ENCODE data around the gene NFIX. TPM values are rescaled to one million over a fixed set of nuclear protein-coding genes. Genes with fewer than 3 reads are reported as not detected.

NFIX gene
- total and polyA plus RNA-seq, 2 of the 13 experiments (the other 11 are each of a cell fraction or from before 2014, with no cell fraction given): 3.4 to 5.4 TPM

- TF ChIP-seq ZNF567 (CRISPR knock-in tag; IDR thresholded peaks at IDR 0.05; ENCODE audit: borderline replicate concordance) (no peak), ZNF256 (CRISPR knock-in tag; conservative IDR thresholded peaks at IDR 0.05) (no peak), DPF2 (CRISPR knock-in tag; IDR thresholded peaks at IDR 0.05; ENCODE audit: borderline replicate concordance, low read depth) (no peak), FOSL2 (CRISPR knock-in tag; IDR thresholded peaks at IDR 0.05) (no peak), ISL2 (CRISPR knock-in tag; IDR thresholded peaks at IDR 0.05) (no peak), TBP (CRISPR knock-in tag; IDR thresholded peaks at IDR 0.05) (no peak), ZNF431 (CRISPR knock-in tag; IDR thresholded peaks at IDR 0.05; ENCODE audit: borderline replicate concordance, low read depth) (no peak)
Measured at GRCh38 chr19:13087795-13088537, 92.7 kb downstream of the NFIX start (continued).

GRCh38 chr19:13089139-13089856 lies 94.0 kb downstream of the NFIX start:
- CTCF ChIA-PET (ENCODE audit: low intra/inter-chr PET ratio, low total read pairs): interaction anchor here (1.2 kb wide), 1 partner anchor 104 kb away, joined by 3 read pairs; no protein-coding TSS in a partner anchor
- Histone ChIP-seq H3K27me3 (ENCODE audit: control insufficient read depth in 1 of 2, insufficient read depth in 2 of 2, low read length in 2 of 2) (no peaks in the 10 kb centered on the region), H3K79me2 (ENCODE audit: insufficient read depth, low read length) (no peaks in the 10 kb centered on the region), H2AFZ (ENCODE audit: low read length) (no peak overlapping the region), H3K4me1 (ENCODE audit: insufficient read depth, low read length) (peaks cover 32% of the 10 kb centered on the region), H3K4me2 (ENCODE audit: low read depth, low read length) (no peak overlapping the region), H4K20me1 (ENCODE audit: insufficient read depth, low read length) (no peaks in the 10 kb centered on the region; the same call in 1 of the 2 replicates), H3K36me3 (replicated peaks in 1 of 2; ENCODE audit: control insufficient read depth in 1 of 2, insufficient read depth in 2 of 2, low read length in 2 of 2) (peaks cover 5 to 18% of the 10 kb centered on the region in 2 experiments; a peak in 3 of 5 replicates), H3K4me3 (replicated peaks in 1 of 3; ENCODE audit: insufficient read depth in 1 of 3, low read depth in 2 of 3, low read length in 3 of 3) (no peak overlapping the region), H3K9me3 (ENCODE audit: low read length) (no peaks in the 10 kb centered on the region), H3K27ac (ENCODE audit: extremely low read length, insufficient read depth, low read length) (no peak overlapping the region), H3K9ac (ENCODE audit: insufficient read depth, low read depth, low read length) (no peak overlapping the region)
- WGBS (ENCODE audit: low lambda C conversion rate): 79% methylated on average over 3 of the region's 5 CpGs
- DNase-seq (ENCODE audit: low spot score) (peak; percentile 30), ATAC-seq (peak; percentile 55; the same call in 2 of the 3 replicates), FAIRE-seq (no peak)
- POLR2A ChIA-PET: no interaction called here
- no TSS peak for BruUV-seq (replicated peaks)
- intact Hi-C loops (cut with micrococcal nuclease; ENCODE audit: unreplicated experiment) (no loop called here), in situ Hi-C loops (cut with HindIII; ENCODE audit: extremely low pct_ligation_motif_present, low pct_unique_long_range_greater_than_20kb) (no loop called here)
- TF ChIP-seq ZNF496 (CRISPR knock-in tag; IDR thresholded peaks at IDR 0.05; ENCODE audit: insufficient replicate concordance) (no peak), ZBTB34 (CRISPR knock-in tag; IDR thresholded peaks at IDR 0.05) (no peak), SOX5 (CRISPR knock-in tag; IDR thresholded peaks at IDR 0.05; ENCODE audit: borderline replicate concordance) (no peak), ZNF589 (CRISPR knock-in tag; conservative IDR thresholded peaks at IDR 0.05) (no peak), MEIS1 (CRISPR knock-in tag; IDR thresholded peaks at IDR 0.05; ENCODE audit: borderline replicate concordance) (no peak), ZNF782 (CRISPR knock-in tag; IDR thresholded peaks at IDR 0.05; ENCODE audit: borderline replicate concordance) (no peak), FOXA3 (CRISPR knock-in tag; IDR thresholded peaks at IDR 0.05) (no peak)
- TF ChIP-seq, protein P1, sequence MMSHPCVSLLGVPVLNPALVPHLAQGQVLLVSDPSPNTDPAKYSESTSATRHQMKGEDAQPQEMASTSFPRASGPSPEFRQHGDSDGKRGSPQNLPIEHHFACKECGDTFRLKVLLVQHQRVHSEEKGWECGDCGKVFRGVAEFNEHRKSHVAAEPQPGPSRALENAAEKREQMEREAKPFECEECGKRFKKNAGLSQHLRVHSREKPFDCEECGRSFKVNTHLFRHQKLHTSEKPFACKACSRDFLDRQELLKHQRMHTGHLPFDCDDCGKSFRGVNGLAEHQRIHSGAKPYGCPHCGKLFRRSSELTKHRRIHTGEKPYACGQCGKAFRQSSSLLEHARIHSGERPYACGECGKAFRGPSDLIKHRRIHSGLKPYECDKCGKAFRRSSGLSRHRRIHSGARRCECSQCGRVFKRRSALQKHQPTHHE (CRISPR knock-in tag; IDR thresholded peaks at IDR 0.05; ENCODE audit: borderline replicate concordance): no peak
- TF ChIP-seq, protein P2, sequence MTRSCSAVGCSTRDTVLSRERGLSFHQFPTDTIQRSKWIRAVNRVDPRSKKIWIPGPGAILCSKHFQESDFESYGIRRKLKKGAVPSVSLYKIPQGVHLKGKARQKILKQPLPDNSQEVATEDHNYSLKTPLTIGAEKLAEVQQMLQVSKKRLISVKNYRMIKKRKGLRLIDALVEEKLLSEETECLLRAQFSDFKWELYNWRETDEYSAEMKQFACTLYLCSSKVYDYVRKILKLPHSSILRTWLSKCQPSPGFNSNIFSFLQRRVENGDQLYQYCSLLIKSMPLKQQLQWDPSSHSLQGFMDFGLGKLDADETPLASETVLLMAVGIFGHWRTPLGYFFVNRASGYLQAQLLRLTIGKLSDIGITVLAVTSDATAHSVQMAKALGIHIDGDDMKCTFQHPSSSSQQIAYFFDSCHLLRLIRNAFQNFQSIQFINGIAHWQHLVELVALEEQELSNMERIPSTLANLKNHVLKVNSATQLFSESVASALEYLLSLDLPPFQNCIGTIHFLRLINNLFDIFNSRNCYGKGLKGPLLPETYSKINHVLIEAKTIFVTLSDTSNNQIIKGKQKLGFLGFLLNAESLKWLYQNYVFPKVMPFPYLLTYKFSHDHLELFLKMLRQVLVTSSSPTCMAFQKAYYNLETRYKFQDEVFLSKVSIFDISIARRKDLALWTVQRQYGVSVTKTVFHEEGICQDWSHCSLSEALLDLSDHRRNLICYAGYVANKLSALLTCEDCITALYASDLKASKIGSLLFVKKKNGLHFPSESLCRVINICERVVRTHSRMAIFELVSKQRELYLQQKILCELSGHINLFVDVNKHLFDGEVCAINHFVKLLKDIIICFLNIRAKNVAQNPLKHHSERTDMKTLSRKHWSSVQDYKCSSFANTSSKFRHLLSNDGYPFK (CRISPR knock-in tag; IDR thresholded peaks at IDR 0.05; ENCODE audit: borderline replicate concordance): no peak
